H1 (cell line): ENCODE data around the gene TNS4. TPM values are rescaled to one million over a fixed set of nuclear protein-coding genes. Genes with fewer than 3 reads are reported as not detected.

Source experiments
- CTCF ChIA-PET: fragments of 300-600 bp; sonication (Branson Sonifier 250); formaldehyde crosslinking; loops from one replicate; lab custom pipeline; 2021; ENCODE audit not compliant: partially characterized antibody; lab: Charles Lee
- POLR2A ChIA-PET: fragments of 300-600 bp; sonication (Branson Sonifier 250); formaldehyde crosslinking; loops from one replicate; lab custom pipeline; 2021; ENCODE audit warnings: inconsistent platforms; ENCODE audit not compliant: partially characterized antibody; lab: Charles Lee
- DNase-seq, 2 experiments: peaks; one replicate each; pipeline versions ENCODE4 v3.0.0 to v3.0.0-alpha.2; 2010 to 2022; ENCODE audit warnings: low spot score in 2 of 2, low read depth in 1 of 2, mixed read lengths in 1 of 2
- FAIRE-seq: peaks from 2 replicates; lab custom pipeline; 2011; peaks lifted over from hg19 to GRCh38; lab: Jason Lieb, UNC
- H2AFZ ChIP-seq: 2 replicates; pipeline ENCODE4 v1.8.1; 2012; ENCODE audit warnings: low read length, inconsistent platforms
- H2AK5ac ChIP-seq: 2 replicates; pipeline ENCODE4 v1.6.1; 2013; ENCODE audit warnings: low read depth, low read length
- H2BK120ac ChIP-seq: replicated peaks from 2 replicates; pipeline ENCODE3; 2013; ENCODE audit warnings: low read depth, low read length, inconsistent platforms
- H2BK12ac ChIP-seq: 2 replicates; pipeline ENCODE4 v1.6.1; 2013; ENCODE audit warnings: low read depth, low read length
- H2BK15ac ChIP-seq: 2 replicates; pipeline ENCODE4 v1.6.1; 2013; ENCODE audit warnings: low read length
- H2BK20ac ChIP-seq: 2 replicates; pipeline ENCODE4 v1.6.1; 2013; ENCODE audit warnings: low read length
- H2BK5ac ChIP-seq: 2 replicates; pipeline ENCODE4 v1.6.1; 2013; ENCODE audit warnings: low read depth, low read length
- H3K14ac ChIP-seq: 2 replicates; pipeline ENCODE4 v1.6.1; 2013; ENCODE audit warnings: inconsistent platforms; ENCODE audit not compliant: insufficient read length
- H3K18ac ChIP-seq: 2 replicates; pipeline ENCODE4 v1.6.1; 2013; ENCODE audit warnings: low read length; ENCODE audit errors: extremely low read depth
- H3K23ac ChIP-seq: 2 replicates; pipeline ENCODE4 v1.6.1; 2013; ENCODE audit warnings: inconsistent platforms; ENCODE audit not compliant: insufficient read length
- H3K23me2 ChIP-seq: 2 replicates; pipeline ENCODE4 v1.6.1; 2013; ENCODE audit warnings: low read depth, low read length
- H3K27ac ChIP-seq: 2 replicates; pipeline ENCODE4 v1.6.1; 2011; ENCODE audit warnings: low read depth, low read length, inconsistent platforms
- H3K27me3 ChIP-seq, 4 experiments: replicated peaks in 1 of 4; 1 replicate in 1 of 4; 2 replicates in 3 of 4; pipeline versions ENCODE4 v1.6.1 to v1.8.1; 2011 to 2013; ENCODE audit warnings: low read length in 3 of 4, mild to moderate bottlenecking in 3 of 4, inconsistent platforms in 2 of 4, mixed read lengths in 2 of 4, moderate library complexity in 1 of 4; ENCODE audit not compliant: control insufficient read depth in 3 of 4, insufficient read depth in 3 of 4; ENCODE audit errors: extremely low read depth in 1 of 4
- H3K36me3 ChIP-seq, 4 experiments: 2 replicates each; pipeline versions ENCODE4 v1.6.1 to v1.8.1; 2011 to 2013; ENCODE audit warnings: mild to moderate bottlenecking in 4 of 4, low read length in 3 of 4, moderate library complexity in 2 of 4, control low read depth in 1 of 4, inconsistent platforms in 1 of 4; ENCODE audit not compliant: insufficient read depth in 4 of 4, control insufficient read depth in 2 of 4
- H3K4ac ChIP-seq: replicated peaks from 2 replicates; pipeline ENCODE3; 2013; ENCODE audit warnings: low read length, low read depth, mixed read lengths, inconsistent platforms; ENCODE audit not compliant: insufficient read length
- H3K4me1 ChIP-seq, 4 experiments: replicated peaks in 1 of 4; 1 replicate in 1 of 4; 2 replicates in 3 of 4; pipeline versions ENCODE4 v1.6.1 to v1.8.1; 2011 to 2013; ENCODE audit warnings: low read length in 3 of 4, inconsistent platforms in 2 of 4, mixed read lengths in 1 of 4; ENCODE audit not compliant: insufficient read depth in 4 of 4, control insufficient read depth in 3 of 4
- H3K4me2 ChIP-seq, 2 experiments: 2 replicates each; pipeline versions ENCODE4 v1.6.1 to v1.8.1; 2011 to 2013; ENCODE audit warnings: low read depth in 2 of 2, low read length in 2 of 2, control low read depth in 1 of 2, inconsistent platforms in 1 of 2, mild to moderate bottlenecking in 1 of 2; ENCODE audit not compliant: insufficient read depth in 1 of 2
- H3K4me3 ChIP-seq, 4 experiments: fragments of 200-600, 300-600 bp in 1 of 4; sonication (generic), shearing (Covaris generic), sonication (Bioruptor Twin) in 1 of 4; 2 replicates each; pipeline versions ENCODE4 v1.5.1 to v1.8.1; 2011 to 2016; ENCODE audit warnings: low read length in 4 of 4, low read depth in 3 of 4, control low read depth in 2 of 4, inconsistent platforms in 2 of 4, mild to moderate bottlenecking in 2 of 4, mixed read lengths in 1 of 4, moderate library complexity in 1 of 4; ENCODE audit not compliant: insufficient read depth in 2 of 4; ENCODE audit errors: extremely low read depth in 1 of 4
- H3K56ac ChIP-seq: replicated peaks from 2 replicates; pipeline ENCODE3; 2013; ENCODE audit warnings: low read depth, mild to moderate bottlenecking, mixed read lengths, low read length, inconsistent platforms; ENCODE audit not compliant: insufficient read length
- H3K79me1 ChIP-seq: 2 replicates; pipeline ENCODE4 v1.6.1; 2013; ENCODE audit warnings: low read depth, low read length, control low read depth
- H3K79me2 ChIP-seq, 2 experiments: 2 replicates each; pipeline versions ENCODE4 v1.6.1 to v1.8.1; 2012 to 2013; ENCODE audit warnings: low read length in 2 of 2, mild to moderate bottlenecking in 2 of 2, inconsistent platforms in 1 of 2; ENCODE audit not compliant: insufficient read depth in 2 of 2, control insufficient read depth in 1 of 2
- H3K9ac ChIP-seq, 4 experiments: replicated peaks in 1 of 4; 1 replicate in 1 of 4; 2 replicates in 3 of 4; pipeline versions ENCODE4 v1.6.1 to v1.8.1; 2011 to 2013; ENCODE audit warnings: low read depth in 3 of 4, low read length in 3 of 4, control low read depth in 2 of 4, mild to moderate bottlenecking in 2 of 4, moderate library complexity in 2 of 4, inconsistent platforms in 1 of 4; ENCODE audit errors: extremely low read depth in 1 of 4
- H3K9me3 ChIP-seq, 2 experiments: 2 replicates each; pipeline versions ENCODE4 v1.6.1 to v1.8.1; 2012 to 2013; ENCODE audit warnings: mild to moderate bottlenecking in 2 of 2, moderate library complexity in 2 of 2, control low read depth in 1 of 2, inconsistent platforms in 1 of 2, low read depth in 1 of 2, low read length in 1 of 2, mixed read lengths in 1 of 2; ENCODE audit not compliant: insufficient read depth in 2 of 2
- H4K20me1 ChIP-seq, 2 experiments: replicated peaks in 1 of 2; 2 replicates each; pipeline versions ENCODE3 to v1.8.1; 2011 to 2013; ENCODE audit warnings: inconsistent platforms in 2 of 2, low read length in 2 of 2, mild to moderate bottlenecking in 1 of 2; ENCODE audit not compliant: insufficient read depth in 2 of 2, control insufficient read depth in 1 of 2
- H4K5ac ChIP-seq: 2 replicates; pipeline ENCODE4 v1.6.1; 2013; ENCODE audit warnings: low read length, low read depth, mixed read lengths, inconsistent platforms; ENCODE audit not compliant: insufficient read length
- H4K8ac ChIP-seq: 2 replicates; pipeline ENCODE4 v1.8.0; 2013; ENCODE audit warnings: mild to moderate bottlenecking, moderate library complexity, low read length, inconsistent platforms; ENCODE audit not compliant: insufficient read depth; ENCODE audit errors: extremely low read depth
- H4K91ac ChIP-seq: replicated peaks from 2 replicates; pipeline ENCODE3; 2013; ENCODE audit warnings: low read length, mixed read lengths, inconsistent platforms; ENCODE audit not compliant: insufficient read length
- CBX8 ChIP-seq: fragments of 300-800, 300-1000 bp; sonication (generic); IDR thresholded peaks from 2 replicates; pipeline ENCODE4 v1.7.1; 2016; ENCODE audit warnings: low read depth, low read length, borderline replicate concordance
- CEBPB ChIP-seq: IDR thresholded peaks from 2 replicates; pipeline ENCODE4 v1.6.1; 2012; ENCODE audit warnings: low read depth, low read length
- HDAC2 ChIP-seq, 2 experiments: fragments of 300-600 bp in 1 of 2; sonication (generic) in 1 of 2; IDR thresholded peaks; 2 replicates each; pipeline ENCODE4 v1.6.1; 2011 to 2012; ENCODE audit warnings: low read depth in 2 of 2, low read length in 2 of 2, mild to moderate bottlenecking in 2 of 2, moderate library complexity in 2 of 2, borderline replicate concordance in 1 of 2, inconsistent platforms in 1 of 2
- JUN ChIP-seq: IDR thresholded peaks from 2 replicates; pipeline ENCODE4 v1.6.1; 2011; ENCODE audit warnings: low read depth, mild to moderate bottlenecking, improper control_type of control experiment, low read length
- NANOG ChIP-seq: IDR thresholded peaks from 2 replicates; pipeline ENCODE4 v1.6.1; 2011; ENCODE audit warnings: low read length, low read depth, mild to moderate bottlenecking, inconsistent platforms; ENCODE audit not compliant: insufficient read depth, poor library complexity, severe bottlenecking
- POLR2A ChIP-seq, 2 experiments: IDR thresholded peaks; 1 replicate in 1 of 2; 2 replicates in 1 of 2; pipeline ENCODE4 v1.6.1; 2011; ENCODE audit warnings: low read depth in 2 of 2, low read length in 2 of 2, mild to moderate bottlenecking in 2 of 2; ENCODE audit errors: control extremely low read depth in 1 of 2
- SIRT6 ChIP-seq: IDR thresholded peaks from one replicate; pipeline ENCODE4 v1.7.1; 2012; ENCODE audit warnings: low read length, inconsistent platforms
- WGBS, 2 experiments: shearing (Covaris generic) in 1 of 2; methylation state at CpG; one replicate each; pipeline versions ENCODE4 v1.1.6 to v1.1.7; 2013 to 2015; ENCODE audit warnings: low lambda C conversion rate in 2 of 2, mixed read lengths in 2 of 2, inconsistent platforms in 1 of 2, low coverage in 1 of 2, missing lambda C conversion rate in 1 of 2; ENCODE audit not compliant: insufficient replicate concordance in 2 of 2, insufficient coverage in 1 of 2, insufficient read length in 1 of 2; ENCODE audit errors: extremely low coverage in 1 of 2, missing lambda C conversion rate in 1 of 2; 5-methylcytosine and 5-hydroxymethylcytosine counted together
- polyA plus RNA-seq, 7 experiments: library from polyadenylated mRNA; depleted of rRNA in 3 of 7; stranded (reverse) in 5 of 7; unstranded in 2 of 7; fragments of >200 nt in 5 of 7; fragments of 200-250 nt in 2 of 7; gene quantifications; 1 replicate in 5 of 7; 2 replicates in 1 of 7; 4 replicates in 1 of 7; pipeline versions ENCODE4 v1.2.1 to v1.2.3, GENCODE V29; 2011 to 2013; ENCODE audit warnings: missing spikeins in 2 of 7, mixed read lengths in 2 of 7
- total RNA-seq: library from RNA; stranded (reverse); fragmentation: NEBNext Ultra II Directional; extraction: Animal tissue kit (Norgen Biotek cat#: 25700); gene quantifications from 2 replicates; pipeline ENCODE4 v1.2.1, GENCODE V29; 2021

The TNS4 gene
- total and polyA plus RNA-seq, 2 of the 8 experiments (the other 6 are each of a cell fraction or from before 2014, with no cell fraction given) = 0.20 to 0.21 TPM

DNA sequence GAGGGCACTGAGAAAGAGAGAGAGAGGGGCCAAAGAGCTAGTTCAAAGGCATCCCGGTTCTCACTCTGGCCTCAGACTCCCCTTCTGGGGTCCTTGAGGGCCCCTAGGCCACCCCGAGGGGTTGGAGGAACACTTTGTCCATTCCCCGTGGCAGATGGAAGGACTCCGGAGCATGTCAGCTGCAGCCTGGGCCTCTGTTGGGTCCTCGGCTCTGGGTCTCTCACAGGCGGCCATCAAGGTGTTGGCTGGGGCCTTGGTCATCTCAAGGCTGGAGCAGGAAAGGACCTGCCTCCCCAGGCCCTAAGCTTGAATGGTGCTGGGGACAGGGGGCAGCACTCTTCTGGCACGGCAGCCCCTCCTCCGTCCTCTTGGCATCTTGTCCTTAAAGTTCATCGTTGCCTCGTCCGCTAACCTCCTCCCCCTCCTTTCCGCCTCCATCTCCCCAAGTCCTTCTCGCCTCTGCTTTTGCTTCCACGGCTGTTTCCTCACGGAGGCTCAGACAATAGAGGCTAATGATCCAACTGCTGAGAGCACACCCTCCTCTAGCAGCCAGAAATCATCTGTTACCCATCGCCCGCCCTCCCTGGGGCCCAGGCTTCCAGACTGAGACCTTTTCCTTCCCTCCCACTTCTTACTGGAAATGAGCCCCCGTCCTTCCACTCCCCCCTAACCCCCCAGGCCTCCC is 40.6 kb upstream of the TNS4 start:
- POLR2A ChIA-PET = interaction anchor here (1.0 to 1.8 kb wide), 2 partner anchors 118 to 1147 kb away, joined by 3 to 4 read pairs; no protein-coding TSS in a partner anchor
- no peak overlapping the region for H3K9ac ChIP-seq
- FAIRE-seq = no peak

More for the DNA sequence above, 40.6 kb upstream of the TNS4 start:
- no peaks in the 10 kb centered on the region; the same call in 1 of the 2 replicates for H3K23me2 ChIP-seq
- H3K79me1 ChIP-seq = no peaks in the 10 kb centered on the region
- H3K79me2 ChIP-seq = no peaks in the 10 kb centered on the region
- H2BK15ac ChIP-seq = 0 out of 2 replicates have a peak overlapping the region, but pooled peaks have one; percentile 72
- WGBS, 2 experiments = 80% methylated on average over 9 of the region's 18 CpGs; no CpG with 5 or more reads in 1 of the 2 experiments
- DNase-seq = no peak
- H3K36me3 ChIP-seq = no peaks in the 10 kb centered on the region
- CTCF ChIA-PET = interaction anchor here (0.6 to 5.0 kb wide), 6 partner anchors 8 to 65 kb away, joined by 3 to 32 read pairs (median 4); no protein-coding TSS in a partner anchor
- peaks cover 2 to 10% (median 6%) of the 10 kb centered on the region in 4 experiments; a peak in 6 of 7 replicates for H3K4me1 ChIP-seq
- H2AK5ac ChIP-seq = no peak overlapping the region
- peak overlapping the region; percentile 57; the same call in 1 of the 2 replicates for H4K8ac ChIP-seq
- no peak overlapping the region for H4K5ac ChIP-seq
- TF ChIP-seq CBX8 (no peak), JUN (no peak), NANOG (no peak), HDAC2 (IDR thresholded peaks at IDR 0.05; ENCODE audit: borderline replicate concordance in 1 of 2, low read depth in 2 of 2, low read length in 2 of 2) (no peak), SIRT6 (no peak), CEBPB (no peak), POLR2A (IDR thresholded peaks at IDR 0.05; ENCODE audit: control extremely low read depth in 1 of 2, low read depth in 2 of 2, low read length in 2 of 2) (no peak)
- H2BK5ac ChIP-seq = no peak overlapping the region
- H3K14ac ChIP-seq = no peak overlapping the region
- H3K18ac ChIP-seq = no peak overlapping the region
- no peak overlapping the region for H3K56ac ChIP-seq
- H3K4me2 ChIP-seq = no peak overlapping the region
- no peak overlapping the region for H3K4ac ChIP-seq
- peak overlapping the region; percentile 60; the same call in 1 of the 2 replicates for H2BK12ac ChIP-seq
- H4K20me1 ChIP-seq = peaks cover 0 to 1% of the 10 kb centered on the region in 2 experiments
- H2BK20ac ChIP-seq = no peak overlapping the region
- no peak overlapping the region for H3K4me3 ChIP-seq
- H3K27me3 ChIP-seq = no peaks in the 10 kb centered on the region; a peak in 1 of 7 replicates
- H2AFZ ChIP-seq = no peak overlapping the region
- no peak overlapping the region for H4K91ac ChIP-seq
- H2BK120ac ChIP-seq = no peak overlapping the region
- no peak overlapping the region for H3K23ac ChIP-seq
- H3K9me3 ChIP-seq = no peaks in the 10 kb centered on the region
- no peak overlapping the region for H3K27ac ChIP-seq
